H9 (cell line): ENCODE measurements around the gene KRT6B. TPM values are rescaled to one million over a fixed set of nuclear protein-coding genes. Genes with fewer than 3 reads are reported as not detected.

ENCODE experiments used
- DNase-seq: peaks from one replicate; pipeline ENCODE4 v3.0.0-alpha.2; 2017
- H2AFZ ChIP-seq: one replicate; pipeline ENCODE4 v1.6.1; 2013; ENCODE audit warnings: mild to moderate bottlenecking, low read length, control low read depth, moderate library complexity
- H2AK5ac ChIP-seq: 2 replicates; pipeline ENCODE4 v1.6.1; 2013; ENCODE audit warnings: low read length, control low read depth, mixed read lengths; ENCODE audit not compliant: insufficient read length
- H2BK120ac ChIP-seq: one replicate; pipeline ENCODE4 v1.6.1; 2013; ENCODE audit warnings: low read depth, mild to moderate bottlenecking, low read length, control low read depth, inconsistent platforms; ENCODE audit not compliant: poor library complexity, severe bottlenecking
- H2BK12ac ChIP-seq: 2 replicates; pipeline ENCODE4 v1.6.1; 2013; ENCODE audit warnings: low read length, control low read depth, mixed read lengths, low read depth; ENCODE audit not compliant: insufficient read length
- H2BK15ac ChIP-seq: 2 replicates; pipeline ENCODE4 v1.6.1; 2013; ENCODE audit warnings: low read depth, low read length, control low read depth
- H2BK20ac ChIP-seq: one replicate; pipeline ENCODE4 v1.6.1; 2013; ENCODE audit warnings: low read depth, mild to moderate bottlenecking, low read length, control low read depth, inconsistent platforms; ENCODE audit not compliant: poor library complexity, severe bottlenecking
- H2BK5ac ChIP-seq: 2 replicates; pipeline ENCODE4 v1.6.1; 2013; ENCODE audit warnings: low read length, control low read depth, mixed read lengths; ENCODE audit not compliant: insufficient read length
- H3K14ac ChIP-seq: 2 replicates; pipeline ENCODE4 v1.6.1; 2013; ENCODE audit warnings: low read length, control low read depth; ENCODE audit not compliant: insufficient read depth
- H3K18ac ChIP-seq: 2 replicates; pipeline ENCODE4 v1.6.1; 2013; ENCODE audit warnings: low read depth, mild to moderate bottlenecking, mixed read lengths, low read length, control low read depth; ENCODE audit not compliant: insufficient read length
- H3K23ac ChIP-seq: 2 replicates; pipeline ENCODE4 v1.6.1; 2013; ENCODE audit warnings: low read length, control low read depth, mixed read lengths, low read depth; ENCODE audit not compliant: insufficient read length
- H3K23me2 ChIP-seq: 2 replicates; pipeline ENCODE4 v1.6.1; 2013; ENCODE audit warnings: low read depth, mild to moderate bottlenecking, mixed read lengths, low read length, control low read depth; ENCODE audit not compliant: insufficient read length, poor library complexity, severe bottlenecking
- H3K27ac ChIP-seq: 2 replicates; pipeline ENCODE4 v1.5.1; 2013; ENCODE audit warnings: low read length, control low read depth, mixed read lengths, low read depth; ENCODE audit not compliant: insufficient read length
- H3K27me3 ChIP-seq: 2 replicates; pipeline ENCODE4 v1.6.1; 2013; ENCODE audit warnings: low read length, control low read depth, inconsistent platforms; ENCODE audit not compliant: insufficient read depth
- H3K4ac ChIP-seq: 2 replicates; pipeline ENCODE4 v1.6.1; 2013; ENCODE audit warnings: low read depth, mild to moderate bottlenecking, control low read depth, inconsistent platforms, low read length, moderate library complexity
- H3K4me1 ChIP-seq: 2 replicates; pipeline ENCODE4 v1.6.1; 2013; ENCODE audit warnings: low read length, control low read depth, inconsistent platforms; ENCODE audit not compliant: insufficient read depth
- H3K4me2 ChIP-seq: 2 replicates; pipeline ENCODE4 v1.6.1; 2013; ENCODE audit warnings: low read length, control low read depth, mixed read lengths; ENCODE audit not compliant: insufficient read length, insufficient read depth
- H3K56ac ChIP-seq: 2 replicates; pipeline ENCODE4 v1.6.1; 2013; ENCODE audit warnings: low read depth, mild to moderate bottlenecking, mixed read lengths, low read length, control low read depth; ENCODE audit not compliant: insufficient read length
- H3K79me1 ChIP-seq: 2 replicates; pipeline ENCODE4 v1.6.1; 2013; ENCODE audit warnings: low read depth, mild to moderate bottlenecking, moderate library complexity, low read length, control low read depth, inconsistent platforms; ENCODE audit not compliant: insufficient read depth, poor library complexity, severe bottlenecking
- H3K79me2 ChIP-seq: 2 replicates; pipeline ENCODE4 v1.6.1; 2013; ENCODE audit warnings: low read length, control low read depth, inconsistent platforms; ENCODE audit not compliant: insufficient read depth
- H3K9ac ChIP-seq: 2 replicates; pipeline ENCODE4 v1.6.1; 2013; ENCODE audit warnings: low read length, control low read depth, mixed read lengths; ENCODE audit not compliant: insufficient read length; ENCODE audit errors: extremely low read depth
- H3K9me3 ChIP-seq: one replicate; pipeline ENCODE4 v1.6.1; 2013; ENCODE audit warnings: low read depth, low read length, inconsistent platforms; ENCODE audit not compliant: control insufficient read depth
- H3T11ph ChIP-seq: one replicate; pipeline ENCODE4 v1.6.1; 2013; ENCODE audit warnings: mild to moderate bottlenecking, low read length, control low read depth, inconsistent platforms
- H4K20me1 ChIP-seq: one replicate; pipeline ENCODE4 v1.6.1; 2013; ENCODE audit not compliant: control insufficient read depth, insufficient read length, insufficient read depth
- H4K5ac ChIP-seq: 2 replicates; pipeline ENCODE4 v1.6.1; 2013; ENCODE audit warnings: low read depth, mild to moderate bottlenecking, mixed read lengths, low read length, control low read depth; ENCODE audit not compliant: insufficient read length
- H4K8ac ChIP-seq: replicated peaks from 2 replicates; pipeline ENCODE4 v1.6.1; 2013; ENCODE audit warnings: low read length, control low read depth, mixed read lengths, low read depth; ENCODE audit not compliant: insufficient read length
- H4K91ac ChIP-seq: 2 replicates; pipeline ENCODE4 v1.6.1; 2013; ENCODE audit warnings: low read depth, mild to moderate bottlenecking, moderate library complexity, mixed read lengths, low read length, control low read depth; ENCODE audit not compliant: insufficient read length
- H3K27ac Mint-ChIP-seq, 3 experiments: 2 replicates in 2 of 3; 3 replicates in 1 of 3; pipeline ENCODE4 v1.8.0; 2020 to 2021; ENCODE audit warnings: mixed read lengths in 3 of 3, mild to moderate bottlenecking in 1 of 3, moderate library complexity in 1 of 3
- H3K27me3 Mint-ChIP-seq: 2 replicates; pipeline ENCODE4 v1.8.0; 2021; ENCODE audit warnings: low read depth, mild to moderate bottlenecking, moderate library complexity, mixed read lengths
- H3K36me3 Mint-ChIP-seq, 3 experiments: 2 replicates in 2 of 3; 3 replicates in 1 of 3; pipeline ENCODE4 v1.8.0; 2020 to 2021; ENCODE audit warnings: low read depth in 3 of 3, mixed read lengths in 3 of 3; ENCODE audit not compliant: insufficient read depth in 1 of 3
- H3K4me1 Mint-ChIP-seq, 2 experiments: 2 replicates each; pipeline ENCODE4 v1.8.0; 2020; ENCODE audit warnings: mixed read lengths in 2 of 2
- H3K4me3 Mint-ChIP-seq, 2 experiments: 2 replicates in 1 of 2; 3 replicates in 1 of 2; pipeline ENCODE4 v1.8.0; 2020 to 2021; ENCODE audit warnings: mild to moderate bottlenecking in 2 of 2, mixed read lengths in 2 of 2, moderate library complexity in 1 of 2
- H3K9me3 Mint-ChIP-seq, 2 experiments: 2 replicates in 1 of 2; 3 replicates in 1 of 2; pipeline ENCODE4 v1.8.0; 2020; ENCODE audit warnings: mild to moderate bottlenecking in 2 of 2, mixed read lengths in 2 of 2, moderate library complexity in 1 of 2
- CTCF ChIP-seq: fragments of 200-600 bp; sonication (generic); conservative IDR thresholded peaks from 3 replicates; pipeline ENCODE4 v1.8.0; 2021; ENCODE audit warnings: antibody characterized with exemption, mild to moderate bottlenecking
- WGBS: extraction: QIAGEN DNeasy Blood & Tissue Kit; methylation state at CpG from one replicate; pipeline ENCODE4 v1.1.7; 2013; ENCODE audit warnings: missing lambda C conversion rate, low lambda C conversion rate, mixed read lengths; ENCODE audit not compliant: insufficient read length; ENCODE audit errors: extremely low coverage; 5-methylcytosine and 5-hydroxymethylcytosine counted together
- total RNA-seq: library from RNA; stranded (reverse); gene quantifications from 2 replicates; pipeline ENCODE4 v1.2.1, GENCODE V29; 2021

The KRT6B gene
- total RNA-seq, 1 experiment from 2014 or later, result not detected

GRCh38 chr12:52425466-52425865 is 26.5 kb downstream of the KRT6B start:
- Histone ChIP-seq H3K9me3 (no peaks in the 10 kb centered on the region), H3K4ac (no peak overlapping the region)
- no peak overlapping the region for H3K27ac Mint-ChIP-seq

More at GRCh38 chr12:52425466-52425865, 26.5 kb downstream of the KRT6B start:
- H3K79me2 ChIP-seq, result peaks cover 2% of the 10 kb centered on the region; the same call in 1 of the 2 replicates
- H3K4me3 Mint-ChIP-seq, result no peak overlapping the region
- no peaks in the 10 kb centered on the region for H3K4me1 ChIP-seq
- no peak overlapping the region for H2BK120ac ChIP-seq
- no peak overlapping the region for H2BK12ac ChIP-seq
- no peak overlapping the region for H3K4me2 ChIP-seq
- no peak overlapping the region for H3K23ac ChIP-seq
- no peak overlapping the region for H2BK20ac ChIP-seq
- no peak overlapping the region for H3K56ac ChIP-seq
- H3K27ac ChIP-seq, result no peak overlapping the region
- H2BK15ac ChIP-seq, result no peak overlapping the region
- peaks cover 9 to 13% of the 10 kb centered on the region in 2 experiments; a peak in 3 of 4 replicates for H3K4me1 Mint-ChIP-seq
- no peaks in the 10 kb centered on the region for H3K23me2 ChIP-seq
- no peak overlapping the region; the same call in 1 of the 2 replicates for H3K14ac ChIP-seq
- no peaks in the 10 kb centered on the region for H3K79me1 ChIP-seq
- no peaks in the 10 kb centered on the region for H3K9me3 Mint-ChIP-seq
- H2BK5ac ChIP-seq, result no peak overlapping the region
- no peak overlapping the region for H2AFZ ChIP-seq
- no peak for TF ChIP-seq CTCF
- H3K27me3 Mint-ChIP-seq, result peaks cover 28% of the 10 kb centered on the region
- DNase-seq, result no peak
- H3T11ph ChIP-seq, result no peak overlapping the region
- H4K5ac ChIP-seq, result no peak overlapping the region
- H3K27me3 ChIP-seq, result no peaks in the 10 kb centered on the region
- WGBS, result no CpG with 5 or more reads among the region's 5 CpGs
- no peaks in the 10 kb centered on the region for H4K20me1 ChIP-seq
- H3K18ac ChIP-seq, result no peak overlapping the region
- H3K9ac ChIP-seq, result no peak overlapping the region
- H4K8ac ChIP-seq, result no peak overlapping the region
- H2AK5ac ChIP-seq, result no peak overlapping the region
- no peaks in the 10 kb centered on the region for H3K36me3 Mint-ChIP-seq
- no peak overlapping the region for H4K91ac ChIP-seq
